ENCODE results near the gene PNPLA7.

DNA sequence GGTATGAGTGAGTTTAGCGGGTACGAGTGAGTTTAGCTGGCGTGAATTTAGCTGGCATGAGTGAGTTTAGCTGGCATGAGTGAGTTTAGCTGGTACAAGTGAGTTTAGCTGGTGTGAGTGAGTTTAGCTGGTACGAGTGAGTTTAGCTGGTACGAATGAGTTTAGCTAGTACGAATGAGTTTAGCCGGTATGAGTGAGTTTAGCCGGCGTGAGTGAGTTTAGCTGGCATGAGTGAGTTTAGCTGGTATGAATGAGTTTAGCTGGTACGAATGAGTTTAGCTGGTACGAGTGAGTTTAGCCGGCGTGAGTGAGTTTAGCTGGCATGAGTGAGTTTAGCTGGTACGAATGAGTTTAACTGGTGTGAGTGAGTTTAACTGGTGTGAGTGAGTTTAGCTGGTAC, 41.0 kb downstream of the PNPLA7 start:
- no peak for TF ChIP-seq POLR2A (IDR thresholded peaks at IDR 0.05)
- TF ChIP-seq, protein P1, sequence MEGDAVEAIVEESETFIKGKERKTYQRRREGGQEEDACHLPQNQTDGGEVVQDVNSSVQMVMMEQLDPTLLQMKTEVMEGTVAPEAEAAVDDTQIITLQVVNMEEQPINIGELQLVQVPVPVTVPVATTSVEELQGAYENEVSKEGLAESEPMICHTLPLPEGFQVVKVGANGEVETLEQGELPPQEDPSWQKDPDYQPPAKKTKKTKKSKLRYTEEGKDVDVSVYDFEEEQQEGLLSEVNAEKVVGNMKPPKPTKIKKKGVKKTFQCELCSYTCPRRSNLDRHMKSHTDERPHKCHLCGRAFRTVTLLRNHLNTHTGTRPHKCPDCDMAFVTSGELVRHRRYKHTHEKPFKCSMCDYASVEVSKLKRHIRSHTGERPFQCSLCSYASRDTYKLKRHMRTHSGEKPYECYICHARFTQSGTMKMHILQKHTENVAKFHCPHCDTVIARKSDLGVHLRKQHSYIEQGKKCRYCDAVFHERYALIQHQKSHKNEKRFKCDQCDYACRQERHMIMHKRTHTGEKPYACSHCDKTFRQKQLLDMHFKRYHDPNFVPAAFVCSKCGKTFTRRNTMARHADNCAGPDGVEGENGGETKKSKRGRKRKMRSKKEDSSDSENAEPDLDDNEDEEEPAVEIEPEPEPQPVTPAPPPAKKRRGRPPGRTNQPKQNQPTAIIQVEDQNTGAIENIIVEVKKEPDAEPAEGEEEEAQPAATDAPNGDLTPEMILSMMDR (IDR thresholded peaks at IDR 0.05): no peak
